HS-27A (cell line): ENCODE measurements around the gene COL24A1.
"Not testable (repeated sequence)": the region's sequence is repeated elsewhere in the genome, so short reads cannot be mapped to it uniquely, and the experiment has no call there.

Experiments used
- DNase-seq: peaks from one replicate; pipeline ENCODE4 v3.0.0-alpha.2; 2012; ENCODE audit warnings: low read depth, missing footprints

COL24A1 gene

GRCh38 chr1:85984636-85985035 is 171.9 kb downstream of the COL24A1 start:
- no peak for DNase-seq

- no peak for DNase-seq
Observed at GRCh38 chr1:85983316-85983715, 173.3 kb downstream of the COL24A1 start.

GRCh38 chr1:85976516-85977205 is 179.9 kb downstream of the COL24A1 start:
- DNase-seq: no peak

- no peak for DNase-seq
Observed at GRCh38 chr1:85975912-85976371, 180.6 kb downstream of the COL24A1 start.

GRCh38 chr1:85962457-85962856 is 194.1 kb downstream of the COL24A1 start:
- DNase-seq: no peak

GRCh38 chr1:85957760-85958159 is 198.8 kb downstream of the COL24A1 start:
- no peak for DNase-seq

- DNase-seq: not testable (repeated sequence)
Observed at GRCh38 chr1:85955218-85955617, 201.4 kb downstream of the COL24A1 start.

GRCh38 chr1:85952460-85952859 is 204.1 kb downstream of the COL24A1 start:
- DNase-seq: no peak

GRCh38 chr1:85947186-85947585 is 209.4 kb downstream of the COL24A1 start:
- DNase-seq: no peak

GRCh38 chr1:85943945-85944344 is 212.6 kb downstream of the COL24A1 start:
- DNase-seq: no peak

- no peak for DNase-seq
Observed at GRCh38 chr1:85943526-85943925, 213.0 kb downstream of the COL24A1 start.

GRCh38 chr1:85940656-85941306 is 215.8 kb downstream of the COL24A1 start:
- DNase-seq: no peak

- DNase-seq: no peak
Observed at GRCh38 chr1:85938829-85939228, 217.7 kb downstream of the COL24A1 start.

GRCh38 chr1:85936470-85936869 is 220.1 kb downstream of the COL24A1 start:
- no peak for DNase-seq

- no peak for DNase-seq
Observed at GRCh38 chr1:85936057-85936456, 220.5 kb downstream of the COL24A1 start.

- DNase-seq: no peak
Observed at GRCh38 chr1:85935234-85935633, 221.3 kb downstream of the COL24A1 start.

- no peak for DNase-seq
Observed at GRCh38 chr1:85934516-85934915, 222.1 kb downstream of the COL24A1 start.

- no peak for DNase-seq
Observed at GRCh38 chr1:85933961-85934360, 222.6 kb downstream of the COL24A1 start.

- DNase-seq: no peak
Observed at GRCh38 chr1:85911742-85912141, 244.8 kb downstream of the COL24A1 start.

GRCh38 chr1:85900921-85901320 is 255.7 kb downstream of the COL24A1 start:
- no peak for DNase-seq

GRCh38 chr1:85898861-85899260 is 257.7 kb downstream of the COL24A1 start:
- DNase-seq: peak; percentile 42

- DNase-seq: no peak
Observed at GRCh38 chr1:85894651-85895050, 261.9 kb downstream of the COL24A1 start.

- DNase-seq: no peak
Observed at GRCh38 chr1:85892366-85892765, 264.2 kb downstream of the COL24A1 start.

- no peak for DNase-seq
Observed at GRCh38 chr1:85889870-85890269, 266.7 kb downstream of the COL24A1 start.
